Activated naive CD4-positive, alpha-beta T cell treated with anti-CD3 and anti-CD28 coated beads, Interleukin-2, amount 10 ng/mL, durations not matched to agents 5 hours and 36 hours (primary cell): ENCODE data around the gene OR2F2. TPM values are rescaled to one million over a fixed set of nuclear protein-coding genes. Genes with fewer than 3 reads are reported as not detected.

ENCODE experiments used
- total RNA-seq, 2 experiments: library from RNA; stranded (reverse); gene quantifications; one replicate each; pipeline ENCODE4 v1.2.3, GENCODE V29; 2021

OR2F2 gene, protein sequence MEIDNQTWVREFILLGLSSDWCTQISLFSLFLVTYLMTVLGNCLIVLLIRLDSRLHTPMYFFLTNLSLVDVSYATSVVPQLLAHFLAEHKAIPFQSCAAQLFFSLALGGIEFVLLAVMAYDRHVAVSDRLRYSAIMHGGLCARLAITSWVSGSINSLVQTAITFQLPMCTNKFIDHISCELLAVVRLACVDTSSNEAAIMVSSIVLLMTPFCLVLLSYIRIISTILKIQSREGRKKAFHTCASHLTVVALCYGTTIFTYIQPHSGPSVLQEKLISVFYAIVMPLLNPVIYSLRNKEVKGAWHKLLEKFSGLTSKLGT
- not detected for total RNA-seq

GRCh38 chr7:143934526-143935325 is at the start of gene OR2F2:
Gene OR2F2 (plus strand): TSS chr7:143935233. CDS start chr7:143935233, 0 bp downstream.

DNA sequence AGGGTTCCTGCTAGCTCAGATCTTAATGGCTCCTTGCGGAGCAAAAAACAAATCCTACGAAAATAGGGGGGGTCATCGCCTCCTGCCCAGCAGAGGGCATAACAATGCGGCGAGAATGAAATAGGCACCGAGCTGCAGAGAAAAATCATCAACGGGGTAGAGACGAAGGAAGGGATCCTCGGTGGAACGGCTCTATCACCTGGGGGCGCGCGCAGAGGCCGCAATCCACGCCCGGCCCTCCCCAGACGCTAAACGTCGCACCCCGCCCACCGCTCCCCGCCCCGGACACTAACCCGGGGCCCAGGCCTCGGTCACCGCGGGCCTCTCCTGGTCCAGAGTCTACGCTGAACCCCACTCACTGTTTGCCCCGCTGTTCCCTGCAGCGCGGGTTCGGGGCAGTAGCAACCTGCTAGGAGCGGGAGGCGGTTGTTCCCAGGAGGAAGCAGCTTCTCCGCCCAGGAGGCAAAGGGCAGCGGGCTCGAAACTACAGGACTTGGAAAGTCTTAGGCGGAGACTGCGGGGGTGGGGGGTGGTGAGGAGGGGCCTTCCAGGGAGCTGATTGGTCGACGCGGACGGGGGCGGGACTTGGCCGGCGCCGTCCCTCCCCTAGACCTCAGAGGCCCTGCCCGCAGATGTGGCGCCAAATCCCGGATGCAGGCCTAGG is 33.2 kb upstream of the OR2F2 start, which contains the start of gene TCAF1:
Gene TCAF1, minus strand, starts transcription at position 509 of the 664 bp plus-strand sequence. CDS start 25,568 bp downstream, outside the sequence.

DNA sequence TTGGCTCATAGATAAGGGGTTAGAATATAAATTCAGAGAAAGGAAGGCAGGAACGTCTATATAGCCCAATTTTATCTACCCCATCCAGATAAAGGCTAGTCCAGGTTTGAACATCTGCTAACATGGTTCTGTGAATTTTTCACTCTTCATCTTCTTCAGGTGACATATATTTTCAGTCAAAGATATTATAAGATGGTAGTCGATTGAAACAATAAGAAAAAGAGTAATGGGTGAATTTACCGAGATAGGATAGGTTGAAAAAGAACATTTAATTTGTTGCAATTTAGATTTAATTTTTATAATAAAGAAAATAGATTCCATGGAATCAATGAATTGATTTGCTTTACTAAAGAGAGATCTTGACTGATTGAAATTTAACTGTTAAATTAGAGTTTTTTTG is 19.5 kb downstream of the OR2F2 start, which contains the start of gene OR2F1:
Gene OR2F1, plus strand, starts transcription at position 301 of the 400 bp plus-strand sequence. CDS start 5,127 bp downstream, outside the sequence.

Other genes starting within 250 kb of the OR2F2 start
- 1 to 10 TPM; 1.8 TPM for gene CTAGE6, start 177.5 kb upstream of the OR2F2 start, total RNA-seq
- gene TCAF1, start 33.1 kb upstream of the OR2F2 start, total RNA-seq, result 10 to 100 TPM; 15.3 to 16.2 TPM
- gene OR2F1, start 19.6 kb downstream of the OR2F2 start, total RNA-seq, result not detected
- gene OR6B1, start 65.1 kb downstream of the OR2F2 start, total RNA-seq, result not detected
- gene OR2A5, start 113.7 kb downstream of the OR2F2 start, total RNA-seq, result not detected
- not detected for gene OR2A25, start 134.6 kb downstream of the OR2F2 start, total RNA-seq
- not detected for gene OR2A12, start 151.0 kb downstream of the OR2F2 start, total RNA-seq
- gene OR2A2, start 174.3 kb downstream of the OR2F2 start, total RNA-seq, result not detected
- not detected for gene OR2A14, start 187.9 kb downstream of the OR2F2 start, total RNA-seq
- 1 to 10 TPM; 3.5 to 4.5 TPM for gene CTAGE4, start 248.2 kb downstream of the OR2F2 start, total RNA-seq